Smooth muscle cell (in vitro differentiated cells): ENCODE results near the gene OSBPL5. TPM values are rescaled to one million over a fixed set of nuclear protein-coding genes. Genes with fewer than 3 reads are reported as not detected.

Experiments used
- DNase-seq: peaks from one replicate; lab custom pipeline; 2025; ENCODE audit not compliant: unreplicated experiment; lab: John Stamatoyannopoulos, UW
- H2AFZ ChIP-seq: fragments of 200-600 bp; sonication (generic); 2 replicates; pipeline ENCODE4 v1.6.0; 2016; ENCODE audit warnings: antibody characterized with exemption, low read depth, mild to moderate bottlenecking
- H3F3A ChIP-seq: fragments of 200-600 bp; sonication (generic); 2 replicates; pipeline ENCODE4 v1.6.0; 2017; ENCODE audit warnings: antibody characterized with exemption, low read depth
- H3K27ac ChIP-seq: fragments of 200-600 bp; sonication (generic); 2 replicates; pipeline ENCODE4 v1.5.1; 2016; ENCODE audit warnings: low read depth, mild to moderate bottlenecking
- H3K27me3 ChIP-seq: fragments of 200-600 bp; sonication (generic); 2 replicates; pipeline ENCODE4 v1.6.1; 2016; ENCODE audit warnings: low read depth, mild to moderate bottlenecking
- H3K36me3 ChIP-seq: fragments of 200-600 bp; sonication (generic); 2 replicates; pipeline ENCODE4 v1.5.1; 2016; ENCODE audit warnings: low read depth
- H3K4me1 ChIP-seq: fragments of 200-600 bp; sonication (generic); 2 replicates; pipeline ENCODE4 v1.5.1; 2016; ENCODE audit warnings: low read depth
- H3K4me2 ChIP-seq: fragments of 200-600 bp; sonication (generic); 2 replicates; pipeline ENCODE4 v1.6.0; 2016; ENCODE audit warnings: mild to moderate bottlenecking
- H3K4me3 ChIP-seq: fragments of 200-600 bp; sonication (generic); 2 replicates; pipeline ENCODE4 v1.5.1; 2016; ENCODE audit warnings: mild to moderate bottlenecking
- H3K79me2 ChIP-seq: fragments of 200-600 bp; sonication (generic); 2 replicates; pipeline ENCODE4 v1.6.0; 2016; ENCODE audit warnings: low read depth, mild to moderate bottlenecking
- H3K9ac ChIP-seq: fragments of 200-600 bp; sonication (generic); 2 replicates; pipeline ENCODE4 v1.6.0; 2016; ENCODE audit warnings: low read depth
- H3K9me3 ChIP-seq: fragments of 200-600 bp; sonication (generic); replicated peaks from 2 replicates; pipeline ENCODE4 v1.5.1; 2016; ENCODE audit warnings: low read depth
- H4K20me1 ChIP-seq: fragments of 200-600 bp; sonication (generic); 2 replicates; pipeline ENCODE4 v1.6.0; 2016; ENCODE audit warnings: low read depth
- WGBS: methylation state at CpG from one replicate; pipeline ENCODE4 v1.1.7; 2016; ENCODE audit warnings: low lambda C conversion rate; 5-methylcytosine and 5-hydroxymethylcytosine counted together
- polyA plus RNA-seq: library from polyadenylated mRNA; unstranded; fragments of >200 nt; fragmentation: Nextera tagmentation; extraction: Ambion mirVana; gene quantifications from 2 replicates; pipeline ENCODE4 v1.2.1, GENCODE V29; 2016
- total RNA-seq: library from RNA; depleted of rRNA; stranded (reverse); fragments of >200 nt; gene quantifications from 2 replicates; pipeline ENCODE4 v1.2.3, GENCODE V29; 2014
- TF ChIP-seq, protein P1 (sequence below): fragments of 200-600 bp; sonication (generic); IDR thresholded peaks from 2 replicates; pipeline ENCODE4 v1.5.1; 2017; ENCODE audit warnings: borderline replicate concordance, mild to moderate bottlenecking, antibody characterized with exemption; ENCODE audit not compliant: insufficient read depth, poor library complexity, severe bottlenecking

OSBPL5 gene
- total and polyA plus RNA-seq, 2 experiments from 2014 or later, result 27.3 to 43.4 TPM

DNA sequence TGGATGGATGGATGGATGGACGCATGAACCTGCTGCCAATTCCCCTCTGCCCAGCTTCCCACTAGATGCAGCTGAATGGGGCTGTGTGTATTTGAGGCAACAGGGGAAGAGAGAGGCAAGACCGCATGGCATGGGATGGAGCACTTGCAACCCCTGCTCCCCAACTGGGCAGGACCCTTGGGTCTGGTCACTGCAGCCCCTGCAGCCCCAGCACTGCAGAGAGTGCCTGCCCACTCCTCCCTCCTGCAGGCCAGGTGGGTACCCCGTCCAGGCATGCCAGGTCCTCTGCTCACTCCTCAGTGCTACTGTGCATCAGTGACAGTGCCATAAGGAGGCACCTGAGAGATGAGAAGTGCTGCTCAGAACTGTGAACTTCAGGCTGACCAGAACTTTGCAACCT, 40.3 kb downstream of the OSBPL5 start:
- Histone ChIP-seq H3K4me2 (no peak overlapping the region), H3K9me3 (no peaks in the 10 kb centered on the region), H3K4me3 (no peak overlapping the region), H3F3A (no peaks in the 10 kb centered on the region), H2AFZ (no peak overlapping the region), H3K36me3 (no peaks in the 10 kb centered on the region), H3K27me3 (no peaks in the 10 kb centered on the region), H3K79me2 (no peaks in the 10 kb centered on the region), H3K9ac (no peak overlapping the region), H3K27ac (no peak overlapping the region), H3K4me1 (no peaks in the 10 kb centered on the region), H4K20me1 (peaks cover 45% of the 10 kb centered on the region)
- TF ChIP-seq, protein P1, sequence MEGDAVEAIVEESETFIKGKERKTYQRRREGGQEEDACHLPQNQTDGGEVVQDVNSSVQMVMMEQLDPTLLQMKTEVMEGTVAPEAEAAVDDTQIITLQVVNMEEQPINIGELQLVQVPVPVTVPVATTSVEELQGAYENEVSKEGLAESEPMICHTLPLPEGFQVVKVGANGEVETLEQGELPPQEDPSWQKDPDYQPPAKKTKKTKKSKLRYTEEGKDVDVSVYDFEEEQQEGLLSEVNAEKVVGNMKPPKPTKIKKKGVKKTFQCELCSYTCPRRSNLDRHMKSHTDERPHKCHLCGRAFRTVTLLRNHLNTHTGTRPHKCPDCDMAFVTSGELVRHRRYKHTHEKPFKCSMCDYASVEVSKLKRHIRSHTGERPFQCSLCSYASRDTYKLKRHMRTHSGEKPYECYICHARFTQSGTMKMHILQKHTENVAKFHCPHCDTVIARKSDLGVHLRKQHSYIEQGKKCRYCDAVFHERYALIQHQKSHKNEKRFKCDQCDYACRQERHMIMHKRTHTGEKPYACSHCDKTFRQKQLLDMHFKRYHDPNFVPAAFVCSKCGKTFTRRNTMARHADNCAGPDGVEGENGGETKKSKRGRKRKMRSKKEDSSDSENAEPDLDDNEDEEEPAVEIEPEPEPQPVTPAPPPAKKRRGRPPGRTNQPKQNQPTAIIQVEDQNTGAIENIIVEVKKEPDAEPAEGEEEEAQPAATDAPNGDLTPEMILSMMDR, result no peak
- no peak for DNase-seq
- WGBS, result 96% methylated on average over 3 of the region's 3 CpGs

DNA sequence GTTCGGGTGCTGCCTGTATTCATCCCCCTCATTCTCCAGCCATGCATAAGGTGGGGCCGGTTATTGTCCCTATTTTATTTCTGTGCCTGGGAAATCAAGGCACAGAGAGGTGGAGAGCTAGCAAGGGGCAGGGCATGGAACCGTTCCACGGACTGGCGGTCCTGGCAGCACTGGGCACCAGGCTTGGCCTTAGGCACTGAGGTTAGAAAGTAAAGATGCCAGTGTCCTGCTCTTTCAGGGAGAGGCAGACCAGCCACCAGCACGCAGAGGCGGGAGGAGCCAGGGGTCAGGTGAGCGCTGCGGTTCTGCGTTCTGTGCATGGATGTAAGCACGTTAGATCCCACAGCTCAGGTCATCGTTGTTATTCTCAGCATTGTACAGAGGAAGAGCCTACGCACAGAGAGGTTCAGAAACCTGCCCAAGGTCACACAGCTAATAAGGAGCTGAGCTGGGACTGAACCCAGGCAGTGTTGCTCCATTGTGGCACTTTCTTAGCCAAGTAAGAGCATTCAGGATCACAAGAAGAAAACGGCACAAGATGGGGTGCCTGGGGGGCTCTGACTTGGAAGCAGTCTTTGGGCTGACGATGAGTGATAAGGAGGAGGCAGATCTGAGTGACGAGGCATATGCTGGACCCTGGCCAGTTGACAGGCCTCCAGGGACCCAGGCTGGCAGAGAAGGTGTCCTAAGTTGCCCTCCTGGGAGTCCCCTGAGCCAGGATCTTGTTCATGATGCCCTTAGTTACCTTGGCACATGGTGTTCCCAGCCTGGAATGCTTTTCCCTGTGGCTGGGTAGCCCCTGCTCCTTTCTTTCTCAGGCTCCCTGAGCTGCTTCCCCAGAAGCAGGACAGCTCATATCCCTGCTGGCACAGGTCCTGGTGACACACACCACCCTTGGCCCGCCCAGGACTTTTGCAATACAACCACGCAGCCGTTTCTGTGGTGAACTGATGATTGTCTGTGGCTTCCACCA, 41.1 kb downstream of the OSBPL5 start:
- H2AFZ ChIP-seq, result no peak overlapping the region
- no peak overlapping the region for H3K9ac ChIP-seq
- H3K4me1 ChIP-seq, result no peaks in the 10 kb centered on the region
- H3K9me3 ChIP-seq, result no peaks in the 10 kb centered on the region
- no peaks in the 10 kb centered on the region for H3K27me3 ChIP-seq
- no peaks in the 10 kb centered on the region for H3K36me3 ChIP-seq
- TF ChIP-seq, protein P1, result no peak
- H3K27ac ChIP-seq, result no peak overlapping the region
- WGBS, result 86% methylated on average over 19 of the region's 19 CpGs
- DNase-seq, result no peak
- H3K4me2 ChIP-seq, result no peak overlapping the region
- H3K4me3 ChIP-seq, result no peak overlapping the region
- peaks cover 37% of the 10 kb centered on the region for H4K20me1 ChIP-seq
- no peaks in the 10 kb centered on the region for H3F3A ChIP-seq
- no peaks in the 10 kb centered on the region for H3K79me2 ChIP-seq

DNA sequence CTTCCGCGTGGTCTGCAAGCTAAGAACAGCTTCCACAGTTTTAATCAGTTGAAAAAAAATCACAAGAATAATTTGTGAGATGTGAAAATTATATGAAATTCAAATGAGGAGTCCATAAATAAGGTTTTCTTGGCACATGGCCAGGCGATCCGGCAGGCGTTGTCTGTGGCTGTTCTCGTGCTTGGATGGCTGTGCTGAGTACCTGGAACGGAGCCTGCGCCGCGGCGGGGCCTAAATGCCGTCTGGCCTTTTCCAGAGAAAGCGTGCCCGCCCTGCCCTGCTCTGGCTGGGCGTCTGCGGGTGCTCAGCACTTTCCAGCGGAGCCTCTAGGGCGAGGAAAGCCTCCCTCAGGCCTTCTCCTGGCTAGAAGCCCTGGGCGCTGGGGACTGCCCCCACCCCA, 41.8 kb downstream of the OSBPL5 start:
- no peaks in the 10 kb centered on the region for H3K36me3 ChIP-seq

More for the DNA sequence above, 41.8 kb downstream of the OSBPL5 start:
- Histone ChIP-seq H3K79me2 (no peaks in the 10 kb centered on the region), H3K4me2 (no peak overlapping the region), H3K9me3 (no peaks in the 10 kb centered on the region), H4K20me1 (peaks cover 30% of the 10 kb centered on the region), H3F3A (no peaks in the 10 kb centered on the region), H3K27ac (no peak overlapping the region), H3K4me3 (no peak overlapping the region), H3K9ac (no peak overlapping the region), H3K27me3 (no peaks in the 10 kb centered on the region), H3K4me1 (no peaks in the 10 kb centered on the region), H2AFZ (no peak overlapping the region)
- 96% methylated on average over 19 of the region's 19 CpGs for WGBS
- TF ChIP-seq, protein P1, result no peak
- no peak for DNase-seq
